Spleen (tissue), 11 donors: Measurements from ENCODE around the gene SCFD2. TPM values are rescaled to one million over a fixed set of nuclear protein-coding genes. Genes with fewer than 3 reads are reported as not detected.
"Not testable (repeated sequence)": the region's sequence is repeated elsewhere in the genome, so short reads cannot be mapped to it uniquely, and the experiment has no call there.

Experiments used
- DNase-seq: peaks from one replicate; pipeline ENCODE4 v3.0.0-alpha.2; 2020
- H3K27ac ChIP-seq, 8 donors: fragments of 200-600 bp; sonication (generic) in 7 of 8; 1 replicate in 4 of 8; 2 replicates in 4 of 8; pipeline versions ENCODE4 v1.5.0 to v1.8.0; 2016 to 2021; ENCODE audit warnings: inconsistent platforms in 4 of 8, mild to moderate bottlenecking in 4 of 8, moderate library complexity in 1 of 8
- H3K27me3 ChIP-seq, 7 donors: fragments of 200-600 bp; sonication (generic) in 6 of 7; replicated peaks in 1 of 7; 1 replicate in 4 of 7; 2 replicates in 3 of 7; pipeline versions ENCODE4 v1.5.0 to v1.8.0; 2016 to 2021; ENCODE audit warnings: inconsistent platforms in 3 of 7, mild to moderate bottlenecking in 1 of 7
- H3K36me3 ChIP-seq, 6 donors: fragments of 200-600 bp; sonication (generic) in 5 of 6; 1 replicate in 4 of 6; 2 replicates in 2 of 6; pipeline versions ENCODE4 v1.5.0 to v1.8.0; 2016 to 2021; ENCODE audit warnings: inconsistent platforms in 2 of 6
- H3K4me1 ChIP-seq, 6 donors: fragments of 200-600 bp; sonication (generic) in 5 of 6; 1 replicate in 3 of 6; 2 replicates in 3 of 6; pipeline versions ENCODE4 v1.5.0 to v1.8.0; 2016 to 2021; ENCODE audit warnings: inconsistent platforms in 3 of 6
- H3K4me3 ChIP-seq, 8 donors: fragments of 200-600 bp; sonication (generic) in 7 of 8; 1 replicate in 4 of 8; 2 replicates in 4 of 8; pipeline versions ENCODE4 v1.5.0 to v1.8.0; 2016 to 2021; ENCODE audit warnings: inconsistent platforms in 4 of 8, mild to moderate bottlenecking in 4 of 8, moderate library complexity in 2 of 8
- H3K9me3 ChIP-seq, 8 donors: fragments of 200-600 bp; sonication (generic) in 7 of 8; 1 replicate in 4 of 8; 2 replicates in 4 of 8; pipeline versions ENCODE4 v1.5.0 to v1.8.0; 2016 to 2021; ENCODE audit warnings: inconsistent platforms in 4 of 8
- CTCF ChIP-seq, 11 experiments: fragments of 200-600 bp in 7 of 11; fragments of 450-650 bp in 4 of 11; sonication (generic) in 4 of 11; IDR thresholded peaks in 8 of 11; conservative IDR thresholded peaks in 3 of 11; 1 replicate in 7 of 11; 2 replicates in 4 of 11; pipeline versions ENCODE4 v1.4.0 to v1.8.0; 2016 to 2021; ENCODE audit warnings: antibody characterized with exemption in 11 of 11, inconsistent platforms in 4 of 11, mild to moderate bottlenecking in 1 of 11
- POLR2A ChIP-seq, 3 donors: fragments of 450-650 bp; IDR thresholded peaks; one replicate each; pipeline ENCODE4 v1.5.1; 2017; ENCODE audit warnings: antibody characterized with exemption in 3 of 3, mild to moderate bottlenecking in 1 of 3
- POLR2AphosphoS5 ChIP-seq, 3 donors: sonication (generic); formaldehyde crosslinking; IDR thresholded peaks; one replicate each; pipeline ENCODE4 v1.5.1; 2017; ENCODE audit warnings: antibody characterized with exemption in 3 of 3
- WGBS, 5 donors: extraction: QIAGEN DNeasy Blood & Tissue Kit in 3 of 5; methylation state at CpG; one replicate each; pipeline versions ENCODE4 v1.1.5 to v1.1.7; 2013 to 2018; 5-methylcytosine and 5-hydroxymethylcytosine counted together
- intact Hi-C: fragments of 100-400 bp; cut with DNase I; formaldehyde crosslinking; loops from one replicate; pipeline ENCODE4 v1.15.0; 2023; ENCODE audit warnings: low total_unique reads
- polyA plus RNA-seq, 3 donors: library from polyadenylated mRNA; stranded (reverse); fragments of 200-250 nt; gene quantifications; one replicate each; pipeline ENCODE4 v1.2.1, GENCODE V29; 2013
- total RNA-seq, 7 donors: library from RNA; depleted of rRNA in 3 of 7; stranded (reverse); fragments of >200 nt in 3 of 7; fragmentation: NEBNext Ultra II Directional in 4 of 7; extraction: Animal tissue kit (Norgen Biotek cat#: 25700) in 4 of 7; gene quantifications; one replicate each; pipeline versions ENCODE4 v1.1.0 to v1.2.1, GENCODE V29; 2016 to 2021
- donor health status: healthy with polysubstance abuse.
- donor health status: DM: no; HTN: no; CAD: no; lungs with moderate emphysema.
- donor health status: DM: no; HTN: no; CAD: no.
- donor health status: Bipolar disorder and iron deficiency.
- donor health status: healthy.
- donor health status: DM: no; HTN: no; CAD: no.
- donor health status: DM: yes; HTN: yes; CAD: no.

SCFD2 gene
- total and polyA plus RNA-seq, 10 donors, result 3.6 to 42.1 (median 21.1) TPM

- Histone ChIP-seq H3K27ac (no peak overlapping the region), H3K9me3 (no peaks in the 10 kb centered on the region)
These were observed 529.2 kb downstream of the SCFD2 start for GRCh38 chr4:52836678-52837077.

GRCh38 chr4:52836120-52836519 lies 529.7 kb downstream of the SCFD2 start:
- Histone ChIP-seq H3K27me3 (no peaks in the 10 kb centered on the region), H3K9me3 (no peaks in the 10 kb centered on the region), H3K4me1 (peaks cover 0 to under 1% (median 0%) of the 10 kb centered on the region in 6 donors), H3K36me3 (no peaks in the 10 kb centered on the region), H3K27ac (no peak overlapping the region), H3K4me3 (no peak overlapping the region)
- TF ChIP-seq CTCF (IDR thresholded peaks at IDR 0.05 in 8 of 11, conservative IDR thresholded peaks at IDR 0.05 in 3 of 11) (no peak), POLR2A (IDR thresholded peaks at IDR 0.05) (no peak), POLR2AphosphoS5 (IDR thresholded peaks at IDR 0.05) (no peak)
- no peak for DNase-seq
- intact Hi-C loops, result no loop called here
- 89 to 98% (median 92%) methylated on average over 3 of the region's 3 CpGs for WGBS, 5 donors

More at GRCh38 chr4:52836678-52837077, 529.2 kb downstream of the SCFD2 start:
- H3K27me3 ChIP-seq, result no peaks in the 10 kb centered on the region
- TF ChIP-seq CTCF (IDR thresholded peaks at IDR 0.05 in 8 of 11, conservative IDR thresholded peaks at IDR 0.05 in 3 of 11), result no peak
- TF ChIP-seq POLR2A (IDR thresholded peaks at IDR 0.05), result no peak
- no peak for TF ChIP-seq POLR2AphosphoS5 (IDR thresholded peaks at IDR 0.05)
- no peak for DNase-seq
- intact Hi-C loops, result no loop called here
- no peak overlapping the region for H3K4me3 ChIP-seq
- 85 to 96% (median 94%) methylated on average over 7 of the region's 7 CpGs for WGBS, 5 donors
- peaks cover 0 to 6% (median 0%) of the 10 kb centered on the region in 6 donors for H3K4me1 ChIP-seq
- H3K36me3 ChIP-seq, result no peaks in the 10 kb centered on the region

GRCh38 chr4:52834641-52835456 lies 531.0 kb downstream of the SCFD2 start:
- H3K4me1 ChIP-seq, intact Hi-C loops, H3K27ac ChIP-seq, DNase-seq, H3K27me3 ChIP-seq, H3K4me3 ChIP-seq, H3K36me3 ChIP-seq, H3K9me3 ChIP-seq: not testable (repeated sequence)
- WGBS, 5 donors, result 86 to 95% (median 87%) methylated on average over 8 of the region's 8 CpGs

GRCh38 chr4:52833941-52834525 lies 531.8 kb downstream of the SCFD2 start:
- intact Hi-C loops, result no loop called here
- H3K27ac ChIP-seq, result no peak overlapping the region
- H3K27me3 ChIP-seq, result no peaks in the 10 kb centered on the region
- H3K36me3 ChIP-seq, result no peaks in the 10 kb centered on the region
- DNase-seq, result no peak
- H3K4me1 ChIP-seq, result no peaks in the 10 kb centered on the region
- H3K4me3 ChIP-seq, result no peak overlapping the region
- no peak for TF ChIP-seq POLR2A (IDR thresholded peaks at IDR 0.05)
- TF ChIP-seq POLR2AphosphoS5 (IDR thresholded peaks at IDR 0.05), result no peak
- no peak for TF ChIP-seq CTCF (IDR thresholded peaks at IDR 0.05 in 8 of 11, conservative IDR thresholded peaks at IDR 0.05 in 3 of 11)
- no peaks in the 10 kb centered on the region for H3K9me3 ChIP-seq
- WGBS, 5 donors, result 80 to 88% (median 85%) methylated on average over 3 of the region's 3 CpGs
